Smooth muscle cell (in vitro differentiated cells): ENCODE measurements around the gene ACTR3. TPM values are rescaled to one million over a fixed set of nuclear protein-coding genes. Genes with fewer than 3 reads are reported as not detected.

ENCODE experiments used
- DNase-seq: peaks from one replicate; lab custom pipeline; 2025; ENCODE audit not compliant: unreplicated experiment; lab: John Stamatoyannopoulos, UW
- H2AFZ ChIP-seq: fragments of 200-600 bp; sonication (generic); 2 replicates; pipeline ENCODE4 v1.6.0; 2016; ENCODE audit warnings: antibody characterized with exemption, low read depth, mild to moderate bottlenecking
- H3F3A ChIP-seq: fragments of 200-600 bp; sonication (generic); 2 replicates; pipeline ENCODE4 v1.6.0; 2017; ENCODE audit warnings: antibody characterized with exemption, low read depth
- H3K27ac ChIP-seq: fragments of 200-600 bp; sonication (generic); 2 replicates; pipeline ENCODE4 v1.5.1; 2016; ENCODE audit warnings: low read depth, mild to moderate bottlenecking
- H3K27me3 ChIP-seq: fragments of 200-600 bp; sonication (generic); 2 replicates; pipeline ENCODE4 v1.6.1; 2016; ENCODE audit warnings: low read depth, mild to moderate bottlenecking
- H3K36me3 ChIP-seq: fragments of 200-600 bp; sonication (generic); 2 replicates; pipeline ENCODE4 v1.5.1; 2016; ENCODE audit warnings: low read depth
- H3K4me1 ChIP-seq: fragments of 200-600 bp; sonication (generic); 2 replicates; pipeline ENCODE4 v1.5.1; 2016; ENCODE audit warnings: low read depth
- H3K4me2 ChIP-seq: fragments of 200-600 bp; sonication (generic); 2 replicates; pipeline ENCODE4 v1.6.0; 2016; ENCODE audit warnings: mild to moderate bottlenecking
- H3K4me3 ChIP-seq: fragments of 200-600 bp; sonication (generic); 2 replicates; pipeline ENCODE4 v1.5.1; 2016; ENCODE audit warnings: mild to moderate bottlenecking
- H3K79me2 ChIP-seq: fragments of 200-600 bp; sonication (generic); 2 replicates; pipeline ENCODE4 v1.6.0; 2016; ENCODE audit warnings: low read depth, mild to moderate bottlenecking
- H3K9ac ChIP-seq: fragments of 200-600 bp; sonication (generic); 2 replicates; pipeline ENCODE4 v1.6.0; 2016; ENCODE audit warnings: low read depth
- H3K9me3 ChIP-seq: fragments of 200-600 bp; sonication (generic); replicated peaks from 2 replicates; pipeline ENCODE4 v1.5.1; 2016; ENCODE audit warnings: low read depth
- H4K20me1 ChIP-seq: fragments of 200-600 bp; sonication (generic); 2 replicates; pipeline ENCODE4 v1.6.0; 2016; ENCODE audit warnings: low read depth
- CTCF ChIP-seq: fragments of 200-600 bp; sonication (generic); IDR thresholded peaks from 2 replicates; pipeline ENCODE4 v1.5.1; 2017; ENCODE audit warnings: borderline replicate concordance, mild to moderate bottlenecking, antibody characterized with exemption; ENCODE audit not compliant: insufficient read depth, poor library complexity, severe bottlenecking
- WGBS: methylation state at CpG from one replicate; pipeline ENCODE4 v1.1.7; 2016; ENCODE audit warnings: low lambda C conversion rate; 5-methylcytosine and 5-hydroxymethylcytosine counted together
- polyA plus RNA-seq: library from polyadenylated mRNA; unstranded; fragments of >200 nt; fragmentation: Nextera tagmentation; extraction: Ambion mirVana; gene quantifications from 2 replicates; pipeline ENCODE4 v1.2.1, GENCODE V29; 2016
- total RNA-seq: library from RNA; depleted of rRNA; stranded (reverse); fragments of >200 nt; gene quantifications from 2 replicates; pipeline ENCODE4 v1.2.3, GENCODE V29; 2014

The ACTR3 gene
- total and polyA plus RNA-seq, 2 experiments from 2014 or later, result 173 to 263 TPM

GRCh38 chr2:113905886-113906285 lies 16.0 kb downstream of the ACTR3 start:
- no peak overlapping the region for H3K4me2 ChIP-seq
- DNase-seq, result no peak
- no peak overlapping the region for H3K4me3 ChIP-seq
- peaks cover 100% of the 10 kb centered on the region for H4K20me1 ChIP-seq
- WGBS, result 97% methylated on average over 1 of the region's 1 CpG
- H2AFZ ChIP-seq, result no peak overlapping the region
- TF ChIP-seq CTCF, result no peak
- H3K36me3 ChIP-seq, result no peaks in the 10 kb centered on the region
- H3K27me3 ChIP-seq, result no peaks in the 10 kb centered on the region
- no peaks in the 10 kb centered on the region for H3F3A ChIP-seq
- H3K79me2 ChIP-seq, result peaks cover 100% of the 10 kb centered on the region
- H3K9me3 ChIP-seq, result peaks cover 7% of the 10 kb centered on the region
- no peaks in the 10 kb centered on the region for H3K4me1 ChIP-seq
- H3K9ac ChIP-seq, result no peak overlapping the region
- H3K27ac ChIP-seq, result no peak overlapping the region

- DNase-seq, result no peak
- TF ChIP-seq CTCF, result no peak
- no peak overlapping the region for H2AFZ ChIP-seq
- H3F3A ChIP-seq, result no peaks in the 10 kb centered on the region
- no peak overlapping the region for H3K4me3 ChIP-seq
- 100% methylated on average over 1 of the region's 1 CpG for WGBS
- peaks cover 100% of the 10 kb centered on the region for H4K20me1 ChIP-seq
- peaks cover 100% of the 10 kb centered on the region for H3K79me2 ChIP-seq
- no peak overlapping the region for H3K27ac ChIP-seq
- no peak overlapping the region for H3K9ac ChIP-seq
- no peaks in the 10 kb centered on the region for H3K27me3 ChIP-seq
- no peaks in the 10 kb centered on the region for H3K4me1 ChIP-seq
- H3K9me3 ChIP-seq, result peaks cover 7% of the 10 kb centered on the region
- H3K36me3 ChIP-seq, result no peaks in the 10 kb centered on the region
- H3K4me2 ChIP-seq, result no peak overlapping the region
Observed at GRCh38 chr2:113906647-113907046, 16.8 kb downstream of the ACTR3 start.

- no peaks in the 10 kb centered on the region for H3K4me1 ChIP-seq
- no peak for TF ChIP-seq CTCF
Observed at GRCh38 chr2:113907297-113907696, 17.4 kb downstream of the ACTR3 start.

GRCh38 chr2:113910110-113910717 lies 20.3 kb downstream of the ACTR3 start:
- H3K27me3 ChIP-seq, result no peaks in the 10 kb centered on the region
- no peak overlapping the region for H2AFZ ChIP-seq
- peaks cover 100% of the 10 kb centered on the region for H4K20me1 ChIP-seq
- no peak for TF ChIP-seq CTCF
- H3K9ac ChIP-seq, result no peak overlapping the region
- H3K9me3 ChIP-seq, result peaks cover 7% of the 10 kb centered on the region
- peak overlapping the region; percentile 54 for H3K27ac ChIP-seq
- no peak overlapping the region for H3K4me2 ChIP-seq
- DNase-seq, result no peak
- WGBS, result 97% methylated on average over 5 of the region's 5 CpGs
- peaks cover 3% of the 10 kb centered on the region for H3K36me3 ChIP-seq
- H3F3A ChIP-seq, result peaks cover 5% of the 10 kb centered on the region
- H3K4me1 ChIP-seq, result no peaks in the 10 kb centered on the region
- peaks cover 100% of the 10 kb centered on the region for H3K79me2 ChIP-seq
- H3K4me3 ChIP-seq, result no peak overlapping the region

More at GRCh38 chr2:113907297-113907696, 17.4 kb downstream of the ACTR3 start:
- Histone ChIP-seq H3F3A (no peaks in the 10 kb centered on the region), H3K36me3 (no peaks in the 10 kb centered on the region), H3K27ac (no peak overlapping the region), H2AFZ (no peak overlapping the region), H3K4me3 (no peak overlapping the region), H3K27me3 (no peaks in the 10 kb centered on the region), H3K9ac (no peak overlapping the region), H3K9me3 (peaks cover 7% of the 10 kb centered on the region), H3K4me2 (no peak overlapping the region), H4K20me1 (peaks cover 100% of the 10 kb centered on the region), H3K79me2 (peaks cover 100% of the 10 kb centered on the region)
- WGBS, result 96% methylated on average over 2 of the region's 2 CpGs
- no peak for DNase-seq
